Cardiac muscle cell (in vitro differentiated cells and primary cell): ENCODE data around the gene ATP9B. TPM values are rescaled to one million over a fixed set of nuclear protein-coding genes. Genes with fewer than 3 reads are reported as not detected.

Experiments
- DNase-seq, 2 donors: peaks; one replicate each; pipeline versions ENCODE4 v3.0.0 to v3.0.0-alpha.2; 2010 to 2017; ENCODE audit warnings: low read depth in 1 of 2, low spot score in 1 of 2
- H3K27ac ChIP-seq: fragments of 200-600 bp; sonication (generic); 2 replicates; pipeline ENCODE4 v1.5.1; 2016
- H3K27me3 ChIP-seq: fragments of 200-600 bp; sonication (generic); 2 replicates; pipeline ENCODE4 v1.6.0; 2016; ENCODE audit warnings: control low read depth
- H3K36me3 ChIP-seq: fragments of 200-600 bp; sonication (generic); 2 replicates; pipeline ENCODE4 v1.5.1; 2016; ENCODE audit warnings: control low read depth
- H3K4me1 ChIP-seq: fragments of 200-600 bp; sonication (generic); 2 replicates; pipeline ENCODE4 v1.8.1; 2017; ENCODE audit warnings: low read depth, mild to moderate bottlenecking, mixed run types
- H3K4me3 ChIP-seq: fragments of 200-600 bp; sonication (generic); 2 replicates; pipeline ENCODE4 v1.5.1; 2016; ENCODE audit warnings: mild to moderate bottlenecking
- H3K9me3 ChIP-seq: fragments of 200-600 bp; sonication (generic); 2 replicates; pipeline ENCODE4 v1.5.1; 2017; ENCODE audit warnings: low read depth, mild to moderate bottlenecking, control low read depth
- polyA plus RNA-seq: library from polyadenylated mRNA; unstranded; fragments of >200 nt; fragmentation: Nextera tagmentation; extraction: Ambion mirVana; gene quantifications from 2 replicates; pipeline ENCODE4 v1.2.1, GENCODE V29; 2016
- total RNA-seq: library from RNA; depleted of rRNA; stranded (reverse); fragments of >200 nt; gene quantifications from 2 replicates; pipeline ENCODE4 v1.2.3, GENCODE V29; 2016
- TF ChIP-seq, protein P1 (sequence below): IDR thresholded peaks from 2 replicates; pipeline ENCODE4 v1.5.1; 2012; ENCODE audit warnings: low read depth, mild to moderate bottlenecking, low read length

The ATP9B gene, protein sequence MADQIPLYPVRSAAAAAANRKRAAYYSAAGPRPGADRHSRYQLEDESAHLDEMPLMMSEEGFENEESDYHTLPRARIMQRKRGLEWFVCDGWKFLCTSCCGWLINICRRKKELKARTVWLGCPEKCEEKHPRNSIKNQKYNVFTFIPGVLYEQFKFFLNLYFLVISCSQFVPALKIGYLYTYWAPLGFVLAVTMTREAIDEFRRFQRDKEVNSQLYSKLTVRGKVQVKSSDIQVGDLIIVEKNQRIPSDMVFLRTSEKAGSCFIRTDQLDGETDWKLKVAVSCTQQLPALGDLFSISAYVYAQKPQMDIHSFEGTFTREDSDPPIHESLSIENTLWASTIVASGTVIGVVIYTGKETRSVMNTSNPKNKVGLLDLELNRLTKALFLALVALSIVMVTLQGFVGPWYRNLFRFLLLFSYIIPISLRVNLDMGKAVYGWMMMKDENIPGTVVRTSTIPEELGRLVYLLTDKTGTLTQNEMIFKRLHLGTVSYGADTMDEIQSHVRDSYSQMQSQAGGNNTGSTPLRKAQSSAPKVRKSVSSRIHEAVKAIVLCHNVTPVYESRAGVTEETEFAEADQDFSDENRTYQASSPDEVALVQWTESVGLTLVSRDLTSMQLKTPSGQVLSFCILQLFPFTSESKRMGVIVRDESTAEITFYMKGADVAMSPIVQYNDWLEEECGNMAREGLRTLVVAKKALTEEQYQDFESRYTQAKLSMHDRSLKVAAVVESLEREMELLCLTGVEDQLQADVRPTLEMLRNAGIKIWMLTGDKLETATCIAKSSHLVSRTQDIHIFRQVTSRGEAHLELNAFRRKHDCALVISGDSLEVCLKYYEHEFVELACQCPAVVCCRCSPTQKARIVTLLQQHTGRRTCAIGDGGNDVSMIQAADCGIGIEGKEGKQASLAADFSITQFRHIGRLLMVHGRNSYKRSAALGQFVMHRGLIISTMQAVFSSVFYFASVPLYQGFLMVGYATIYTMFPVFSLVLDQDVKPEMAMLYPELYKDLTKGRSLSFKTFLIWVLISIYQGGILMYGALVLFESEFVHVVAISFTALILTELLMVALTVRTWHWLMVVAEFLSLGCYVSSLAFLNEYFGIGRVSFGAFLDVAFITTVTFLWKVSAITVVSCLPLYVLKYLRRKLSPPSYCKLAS
- 14.2 and 56.7 TPM in 2 replicates for total RNA-seq
- polyA plus RNA-seq, result 13.0 and 14.1 TPM in 2 replicates

DNA sequence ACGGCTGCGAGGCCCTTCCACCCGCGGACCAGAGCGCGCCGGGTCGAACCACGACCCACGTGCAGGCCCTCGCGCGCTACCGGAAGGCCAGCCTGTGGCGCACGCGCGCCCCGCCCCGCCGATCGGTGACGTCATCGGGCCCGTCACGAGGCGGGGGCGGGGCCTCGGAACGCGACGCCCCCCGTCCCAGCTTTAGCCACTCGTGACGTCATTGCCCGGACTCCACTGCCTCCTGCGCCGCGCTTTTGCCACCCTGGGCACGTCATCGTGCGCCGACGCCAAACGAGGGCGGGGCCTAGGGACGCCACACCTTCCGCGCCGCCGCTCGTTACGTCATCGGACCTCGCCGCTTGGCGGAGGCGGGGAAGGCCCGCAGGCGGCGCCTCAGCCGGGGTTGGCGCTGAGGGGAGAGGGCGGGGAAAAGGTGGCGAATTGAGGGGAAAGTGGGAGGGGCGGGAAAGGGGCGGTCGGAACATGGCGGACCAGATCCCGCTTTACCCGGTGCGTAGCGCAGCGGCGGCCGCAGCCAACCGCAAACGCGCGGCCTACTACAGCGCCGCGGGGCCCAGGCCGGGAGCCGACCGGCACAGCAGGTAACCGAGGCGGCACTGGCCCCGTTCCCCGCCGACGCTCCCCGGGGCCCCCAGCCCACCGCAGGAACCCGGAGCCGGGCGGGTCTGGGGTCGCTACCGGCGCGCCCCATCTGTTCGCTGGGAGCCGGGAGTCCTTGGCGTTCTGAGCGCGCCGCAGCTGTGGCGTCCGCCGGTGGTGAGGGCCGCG is at the start of gene ATP9B:
TSS of gene ATP9B (plus strand) at position 458 of the 780 bp plus-strand sequence. CDS start at position 475, 17 bp downstream.
- H3K27ac ChIP-seq, result peak within 1 kb of the TSS; percentile 96
- H3K36me3 ChIP-seq, result no peaks in the 10 kb centered on the region
- H3K27me3 ChIP-seq, result no peaks in the 10 kb centered on the region
- H3K9me3 ChIP-seq, result no peaks in the 10 kb centered on the region
- TF ChIP-seq, protein P1, sequence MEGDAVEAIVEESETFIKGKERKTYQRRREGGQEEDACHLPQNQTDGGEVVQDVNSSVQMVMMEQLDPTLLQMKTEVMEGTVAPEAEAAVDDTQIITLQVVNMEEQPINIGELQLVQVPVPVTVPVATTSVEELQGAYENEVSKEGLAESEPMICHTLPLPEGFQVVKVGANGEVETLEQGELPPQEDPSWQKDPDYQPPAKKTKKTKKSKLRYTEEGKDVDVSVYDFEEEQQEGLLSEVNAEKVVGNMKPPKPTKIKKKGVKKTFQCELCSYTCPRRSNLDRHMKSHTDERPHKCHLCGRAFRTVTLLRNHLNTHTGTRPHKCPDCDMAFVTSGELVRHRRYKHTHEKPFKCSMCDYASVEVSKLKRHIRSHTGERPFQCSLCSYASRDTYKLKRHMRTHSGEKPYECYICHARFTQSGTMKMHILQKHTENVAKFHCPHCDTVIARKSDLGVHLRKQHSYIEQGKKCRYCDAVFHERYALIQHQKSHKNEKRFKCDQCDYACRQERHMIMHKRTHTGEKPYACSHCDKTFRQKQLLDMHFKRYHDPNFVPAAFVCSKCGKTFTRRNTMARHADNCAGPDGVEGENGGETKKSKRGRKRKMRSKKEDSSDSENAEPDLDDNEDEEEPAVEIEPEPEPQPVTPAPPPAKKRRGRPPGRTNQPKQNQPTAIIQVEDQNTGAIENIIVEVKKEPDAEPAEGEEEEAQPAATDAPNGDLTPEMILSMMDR, result no peak
- peak within 1 kb of the TSS; percentile 93 for H3K4me3 ChIP-seq
- peaks cover 9% of the 10 kb centered on the region for H3K4me1 ChIP-seq
- DNase-seq, result peak; percentile 96 to 99

DNA sequence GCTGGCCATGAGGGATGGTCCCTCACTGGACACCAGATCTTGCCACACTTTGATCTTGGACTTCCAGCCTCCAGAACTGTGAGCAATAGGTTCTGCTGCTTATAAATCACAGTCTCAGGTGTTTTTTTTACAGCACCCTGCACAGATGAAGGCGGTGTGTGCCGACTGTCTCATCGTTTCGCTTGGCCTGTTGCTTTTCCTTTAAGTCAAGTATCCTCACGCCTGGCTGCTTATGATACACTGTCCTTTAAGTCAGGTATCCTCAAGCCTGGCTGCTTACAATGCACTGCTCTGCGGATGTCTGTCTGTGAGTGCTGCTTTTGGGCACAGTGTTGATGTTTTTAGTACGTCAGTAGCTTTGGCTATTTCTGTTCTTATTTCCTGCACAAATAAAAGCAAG is 49.3 kb upstream of the ATP9B start:
- TF ChIP-seq, protein P1, result no peak

DNA sequence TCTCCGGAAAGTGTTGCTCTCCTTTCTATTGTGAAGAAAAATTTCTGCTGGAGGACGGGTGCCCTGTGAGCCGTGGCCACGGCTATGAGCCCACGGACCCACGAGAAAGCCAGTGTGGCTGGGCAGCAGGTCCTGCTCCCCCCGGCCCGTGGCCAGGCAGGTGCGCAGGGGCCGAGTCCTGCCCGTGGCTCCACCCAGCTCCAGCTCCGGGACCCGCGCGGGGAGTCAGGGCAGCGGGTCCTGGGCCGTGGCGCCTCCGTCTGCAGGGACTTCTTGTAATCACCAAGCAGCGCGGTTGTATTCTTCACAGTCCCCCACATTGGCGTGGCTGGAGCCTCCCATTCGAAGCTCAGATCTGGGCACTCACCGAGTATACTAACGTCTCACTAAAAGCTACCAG is 46.6 kb upstream of the ATP9B start:
- no peak for DNase-seq
- TF ChIP-seq, protein P1, result no peak

More for the DNA sequence above, 49.3 kb upstream of the ATP9B start:
- Histone ChIP-seq H3K27ac (no peak overlapping the region), H3K4me1 (no peaks in the 10 kb centered on the region), H3K4me3 (no peak overlapping the region), H3K9me3 (no peaks in the 10 kb centered on the region), H3K36me3 (no peaks in the 10 kb centered on the region), H3K27me3 (no peaks in the 10 kb centered on the region)
- no peak for DNase-seq

DNA sequence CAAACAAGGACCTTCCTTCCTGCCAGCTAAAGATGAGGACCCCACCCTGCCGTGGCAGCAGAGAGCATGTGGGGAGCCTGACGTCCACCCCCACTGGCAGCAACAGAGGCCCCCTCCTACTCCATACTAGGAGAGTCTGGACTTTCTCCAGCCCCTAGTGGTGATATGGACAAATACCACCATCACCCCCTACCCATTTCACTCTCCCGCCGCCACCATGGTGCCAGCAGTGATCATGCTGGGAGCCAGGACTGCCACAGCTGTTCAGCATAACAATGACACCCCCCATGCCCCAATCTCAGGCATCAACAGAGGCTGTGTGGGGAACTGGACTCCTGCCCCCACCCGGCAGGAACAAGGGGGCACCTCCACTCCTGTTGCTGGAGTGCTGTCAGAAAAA is 42.7 kb upstream of the ATP9B start:
- Histone ChIP-seq H3K36me3 (no peaks in the 10 kb centered on the region), H3K4me1 (no peaks in the 10 kb centered on the region), H3K27ac (no peak overlapping the region), H3K9me3 (no peaks in the 10 kb centered on the region), H3K4me3 (no peak overlapping the region), H3K27me3 (no peaks in the 10 kb centered on the region)
- DNase-seq, result no peak
- TF ChIP-seq, protein P1, result no peak

More for the DNA sequence above, 46.6 kb upstream of the ATP9B start:
- Histone ChIP-seq H3K4me1 (no peaks in the 10 kb centered on the region), H3K9me3 (no peaks in the 10 kb centered on the region), H3K27ac (no peak overlapping the region), H3K36me3 (no peaks in the 10 kb centered on the region), H3K27me3 (no peaks in the 10 kb centered on the region), H3K4me3 (no peak overlapping the region)
